SU-DHL-6 (cell line): ENCODE measurements around the gene SLC36A2.

Experiments
- H2AFZ ChIP-seq: fragments of 200-600 bp; sonication (generic); 2 replicates; pipeline ENCODE4 v1.6.1; 2014; ENCODE audit warnings: low read depth, mild to moderate bottlenecking, moderate library complexity, mixed read lengths, antibody characterized with exemption, low read length; ENCODE audit not compliant: severe bottlenecking
- H3F3A ChIP-seq: fragments of 200-600 bp; shearing (Covaris generic); 2 replicates; pipeline ENCODE4 v1.6.0; 2016; ENCODE audit warnings: antibody characterized with exemption, mild to moderate bottlenecking; ENCODE audit not compliant: insufficient read depth
- H3K27ac ChIP-seq: fragments of 200-600 bp; sonication (generic); 2 replicates; pipeline ENCODE4 v1.5.1; 2016; ENCODE audit warnings: low read depth, mild to moderate bottlenecking, low read length, moderate library complexity, mixed read lengths
- H3K27me3 ChIP-seq: fragments of 200-600 bp; sonication (generic), shearing (Covaris generic); 2 replicates; pipeline ENCODE4 v1.6.0; 2014; ENCODE audit warnings: mild to moderate bottlenecking, low read length
- H3K36me3 ChIP-seq: fragments of 200-600 bp; sonication (generic); 2 replicates; pipeline ENCODE4 v1.6.1; 2014; ENCODE audit warnings: mild to moderate bottlenecking, low read length, mixed read lengths
- H3K4me2 ChIP-seq: fragments of 300-600, 200-600 bp; shearing (Covaris generic), sonication (generic); 2 replicates; pipeline ENCODE4 v1.6.0; 2014; ENCODE audit warnings: low read length, low read depth, mild to moderate bottlenecking; ENCODE audit not compliant: poor library complexity, severe bottlenecking
- H3K4me3 ChIP-seq: fragments of 200-600 bp; sonication (generic); 2 replicates; pipeline ENCODE4 v1.5.1; 2014; ENCODE audit warnings: antibody characterized with exemption, low read length, mild to moderate bottlenecking, mixed read lengths; ENCODE audit not compliant: insufficient read depth, poor library complexity, severe bottlenecking
- H3K79me2 ChIP-seq: fragments of 200-600 bp; sonication (generic); 2 replicates; pipeline ENCODE4 v1.6.1; 2014; ENCODE audit warnings: mild to moderate bottlenecking, low read length, moderate library complexity; ENCODE audit not compliant: insufficient read depth
- H3K9ac ChIP-seq: fragments of 200-600 bp; sonication (generic); 2 replicates; pipeline ENCODE4 v1.7.0; 2014; ENCODE audit warnings: mild to moderate bottlenecking, low read length
- H3K9me2 ChIP-seq: fragments of 200-600 bp; sonication (generic); replicated peaks from 2 replicates; pipeline ENCODE4 v1.6.1; 2014; ENCODE audit warnings: low read length; ENCODE audit not compliant: insufficient read depth
- H3K9me3 ChIP-seq: fragments of 200-600 bp; sonication (generic); 2 replicates; pipeline ENCODE4 v1.6.1; 2014; ENCODE audit warnings: low read length, mixed read lengths; ENCODE audit not compliant: insufficient read depth
- H4K20me1 ChIP-seq: fragments of 200-600 bp; sonication (generic); 2 replicates; pipeline ENCODE4 v1.6.1; 2014; ENCODE audit warnings: low read depth, mild to moderate bottlenecking, antibody characterized with exemption, low read length, moderate library complexity, mixed read lengths
- EZH2phosphoT487 ChIP-seq: fragments of 200-600 bp; sonication (generic), shearing (Covaris generic); conservative IDR thresholded peaks from 2 replicates; pipeline ENCODE4 v1.6.1; 2018; ENCODE audit warnings: mild to moderate bottlenecking, antibody characterized with exemption, low read length, moderate library complexity, mixed read lengths
- TF ChIP-seq, protein P1 (sequence below): fragments of 200-600 bp; sonication (generic); IDR thresholded peaks from one replicate; pipeline ENCODE4 v1.5.1; 2017; ENCODE audit warnings: antibody characterized with exemption, mild to moderate bottlenecking, low read length, moderate library complexity; ENCODE audit not compliant: insufficient read depth, poor library complexity, severe bottlenecking

SLC36A2 gene

DNA sequence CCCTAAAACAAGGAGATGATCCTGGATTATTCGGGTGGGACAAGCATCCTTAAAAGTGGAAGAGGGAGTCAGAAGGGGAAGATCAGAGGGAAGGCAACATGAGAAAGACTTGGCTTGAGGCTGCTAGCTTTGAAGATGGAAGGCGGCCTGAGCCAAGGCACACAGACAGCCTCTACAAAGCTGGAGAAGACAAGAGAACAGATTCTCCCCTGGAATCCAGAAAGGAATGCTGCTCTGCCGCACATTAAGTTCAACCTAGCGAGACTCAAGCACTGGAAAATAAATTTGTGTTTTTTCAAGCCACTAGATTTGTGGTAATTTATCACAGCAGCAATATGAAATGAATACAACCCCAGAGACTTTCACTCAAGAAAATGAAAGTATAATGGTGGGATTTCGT, 61.7 kb downstream of the SLC36A2 start:
- Histone ChIP-seq H3K27ac (no peak overlapping the region), H3F3A (no peaks in the 10 kb centered on the region), H3K79me2 (no peaks in the 10 kb centered on the region), H3K36me3 (no peaks in the 10 kb centered on the region), H3K9me2 (no peaks in the 10 kb centered on the region), H3K4me3 (no peak overlapping the region), H3K4me2 (no peak overlapping the region), H4K20me1 (no peaks in the 10 kb centered on the region), H3K9ac (no peak overlapping the region), H2AFZ (no peak overlapping the region), H3K9me3 (no peaks in the 10 kb centered on the region), H3K27me3 (no peaks in the 10 kb centered on the region)
- no peak for TF ChIP-seq EZH2phosphoT487

DNA sequence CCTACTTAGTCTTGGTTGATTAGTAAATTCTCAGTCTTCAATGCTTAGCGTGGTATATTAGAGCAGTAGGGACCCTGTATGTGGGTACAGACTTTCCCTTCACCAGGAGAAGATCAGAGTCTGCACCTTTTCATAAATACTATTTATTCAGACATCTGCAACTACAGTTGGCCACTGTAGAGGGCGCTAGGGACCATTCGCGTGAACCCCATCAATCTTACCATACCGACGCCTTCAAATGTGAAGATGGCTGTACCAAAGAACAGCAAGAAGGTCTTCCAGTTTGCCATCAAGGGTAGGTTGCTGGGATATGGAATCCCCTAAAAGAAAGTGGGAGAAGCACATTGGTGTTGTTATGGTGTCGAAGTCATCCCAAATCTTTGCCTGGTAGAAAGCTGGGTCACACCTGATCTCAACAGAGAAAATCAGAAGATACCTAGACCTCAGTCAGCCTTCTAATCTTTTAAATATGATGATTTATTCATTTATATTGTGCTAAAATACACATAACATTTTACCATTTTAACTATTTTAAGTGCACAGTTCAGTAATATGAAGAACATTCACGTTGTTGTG, 62.9 kb downstream of the SLC36A2 start:
- Histone ChIP-seq H3K4me3 (no peak overlapping the region), H3K36me3 (no peaks in the 10 kb centered on the region), H4K20me1 (no peaks in the 10 kb centered on the region), H3K9me3 (no peaks in the 10 kb centered on the region), H3K27me3 (no peaks in the 10 kb centered on the region), H3K27ac (no peak overlapping the region), H3K4me2 (no peak overlapping the region), H3K9me2 (no peaks in the 10 kb centered on the region), H2AFZ (no peak overlapping the region), H3F3A (no peaks in the 10 kb centered on the region), H3K79me2 (no peaks in the 10 kb centered on the region), H3K9ac (no peak overlapping the region)
- TF ChIP-seq, protein P1, sequence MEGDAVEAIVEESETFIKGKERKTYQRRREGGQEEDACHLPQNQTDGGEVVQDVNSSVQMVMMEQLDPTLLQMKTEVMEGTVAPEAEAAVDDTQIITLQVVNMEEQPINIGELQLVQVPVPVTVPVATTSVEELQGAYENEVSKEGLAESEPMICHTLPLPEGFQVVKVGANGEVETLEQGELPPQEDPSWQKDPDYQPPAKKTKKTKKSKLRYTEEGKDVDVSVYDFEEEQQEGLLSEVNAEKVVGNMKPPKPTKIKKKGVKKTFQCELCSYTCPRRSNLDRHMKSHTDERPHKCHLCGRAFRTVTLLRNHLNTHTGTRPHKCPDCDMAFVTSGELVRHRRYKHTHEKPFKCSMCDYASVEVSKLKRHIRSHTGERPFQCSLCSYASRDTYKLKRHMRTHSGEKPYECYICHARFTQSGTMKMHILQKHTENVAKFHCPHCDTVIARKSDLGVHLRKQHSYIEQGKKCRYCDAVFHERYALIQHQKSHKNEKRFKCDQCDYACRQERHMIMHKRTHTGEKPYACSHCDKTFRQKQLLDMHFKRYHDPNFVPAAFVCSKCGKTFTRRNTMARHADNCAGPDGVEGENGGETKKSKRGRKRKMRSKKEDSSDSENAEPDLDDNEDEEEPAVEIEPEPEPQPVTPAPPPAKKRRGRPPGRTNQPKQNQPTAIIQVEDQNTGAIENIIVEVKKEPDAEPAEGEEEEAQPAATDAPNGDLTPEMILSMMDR: no peak
- no peak for TF ChIP-seq EZH2phosphoT487

DNA sequence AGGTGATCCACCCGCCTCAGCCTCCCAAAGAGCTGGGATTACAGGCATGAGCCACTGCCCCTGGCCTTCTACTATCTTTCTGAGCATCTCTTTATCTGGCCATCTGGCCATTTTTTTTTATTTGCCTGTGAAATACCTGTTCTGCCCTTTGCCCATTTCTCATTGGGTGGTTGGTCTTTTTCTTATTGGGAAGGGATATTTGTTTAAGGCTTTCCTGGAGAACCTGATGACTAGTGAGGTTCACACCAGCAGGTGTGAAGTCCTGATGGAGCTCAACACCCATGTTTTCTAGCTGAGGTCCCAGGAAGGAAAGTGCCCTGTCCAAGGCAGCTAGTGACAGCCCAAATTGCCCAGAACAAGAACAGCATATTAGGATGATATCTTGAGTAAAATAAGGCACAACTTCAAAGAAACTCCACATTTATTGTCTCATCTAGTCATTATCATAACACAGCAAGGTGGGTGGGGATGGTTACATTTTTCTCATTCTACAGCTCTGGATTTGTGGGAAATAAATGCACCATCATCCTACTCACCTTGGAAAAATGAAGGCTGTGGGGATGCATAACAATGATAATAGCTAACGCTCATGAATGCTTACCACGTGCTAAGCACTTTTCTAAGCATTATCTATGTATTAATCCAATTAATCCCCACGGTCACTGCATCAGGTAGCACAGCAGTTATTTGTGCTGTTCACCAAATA, 64.1 kb downstream of the SLC36A2 start:
- no peaks in the 10 kb centered on the region for H3K79me2 ChIP-seq
- no peak overlapping the region for H3K4me2 ChIP-seq
- TF ChIP-seq, protein P1: no peak
- TF ChIP-seq EZH2phosphoT487: no peak
- H3K27ac ChIP-seq: no peak overlapping the region
- H3K36me3 ChIP-seq: no peaks in the 10 kb centered on the region
- no peaks in the 10 kb centered on the region for H4K20me1 ChIP-seq
- no peak overlapping the region for H2AFZ ChIP-seq
- H3K9me2 ChIP-seq: no peaks in the 10 kb centered on the region
- H3K4me3 ChIP-seq: no peak overlapping the region
- H3F3A ChIP-seq: no peaks in the 10 kb centered on the region
- no peaks in the 10 kb centered on the region for H3K9me3 ChIP-seq
- no peak overlapping the region for H3K9ac ChIP-seq
- H3K27me3 ChIP-seq: no peaks in the 10 kb centered on the region

DNA sequence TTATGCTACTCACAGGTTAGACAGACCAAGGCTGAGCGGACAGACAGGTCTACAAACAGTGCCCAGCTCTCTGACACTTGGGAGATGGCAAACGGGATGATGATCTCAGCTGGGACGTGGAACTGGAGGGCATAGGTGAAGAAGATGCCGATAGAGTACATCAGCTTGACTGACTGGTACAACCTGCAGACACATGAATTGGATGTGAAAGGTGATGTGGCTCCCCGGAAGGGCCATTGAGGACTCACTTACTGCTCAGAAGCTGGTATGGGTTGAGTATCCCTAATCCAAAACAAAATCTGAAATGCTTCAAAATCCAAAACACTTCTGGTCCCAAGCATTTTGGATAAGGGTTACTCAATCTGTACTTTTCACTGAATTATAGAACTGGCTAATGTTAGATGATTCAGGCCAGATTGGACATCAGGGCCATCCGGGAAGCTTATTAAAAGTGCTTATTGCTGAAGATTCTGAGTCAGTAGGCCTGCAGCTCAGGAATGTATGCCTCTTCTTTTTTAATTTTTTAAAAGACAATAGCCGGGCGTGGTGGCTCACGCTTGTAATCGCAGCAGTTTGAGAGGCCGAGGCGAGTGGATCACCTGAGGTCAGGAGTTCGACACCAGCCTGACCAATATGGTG, 66.2 kb downstream of the SLC36A2 start:
- no peak overlapping the region for H3K9ac ChIP-seq
- TF ChIP-seq, protein P1: no peak
- no peak for TF ChIP-seq EZH2phosphoT487

More for the DNA sequence above, 66.2 kb downstream of the SLC36A2 start:
- no peak overlapping the region for H3K4me3 ChIP-seq
- no peak overlapping the region for H2AFZ ChIP-seq
- H3K27me3 ChIP-seq: no peaks in the 10 kb centered on the region
- no peak overlapping the region for H3K4me2 ChIP-seq
- no peak overlapping the region for H3K27ac ChIP-seq
- no peaks in the 10 kb centered on the region for H4K20me1 ChIP-seq
- H3K79me2 ChIP-seq: no peaks in the 10 kb centered on the region
- H3K9me2 ChIP-seq: no peaks in the 10 kb centered on the region
- no peaks in the 10 kb centered on the region for H3F3A ChIP-seq
- no peaks in the 10 kb centered on the region for H3K36me3 ChIP-seq
- H3K9me3 ChIP-seq: no peaks in the 10 kb centered on the region
